Naive thymus-derived CD4-positive, alpha-beta T cell (primary cell): ENCODE data around the gene PFDN1. TPM values are rescaled to one million over a fixed set of nuclear protein-coding genes. Genes with fewer than 3 reads are reported as not detected.
A peak's percentile ranks its signal among the peaks of the same experiment; 100 is the strongest.

ENCODE experiments used
- ATAC-seq: fragments of 150-1000 bp; cut with Tn5 transposase; 2 replicates; pipeline ENCODE4 v1.10.0; 2021; ENCODE audit warnings: mild to moderate bottlenecking, moderate library complexity
- CTCF ChIA-PET: fragments of 350-600 bp; sonication (Branson Sonifier 250); formaldehyde crosslinking; loops from one replicate; lab custom pipeline; 2021; ENCODE audit warnings: antibody characterized with exemption; lab: Charles Lee
- POLR2A ChIA-PET: fragments of 350-600 bp; sonication (Branson Sonifier 250); formaldehyde crosslinking; loops from one replicate; lab custom pipeline; 2021; ENCODE audit warnings: antibody characterized with exemption, inconsistent platforms; lab: Charles Lee
- DNase-seq, 9 donors: peaks; one replicate each; pipeline versions ENCODE4 v3.0.0 to v3.0.0-alpha.2; 2020 to 2022; ENCODE audit warnings: mixed read lengths in 1 of 9
- H3K27ac ChIP-seq: one replicate; pipeline ENCODE4 v1.7.0; 2013; ENCODE audit warnings: mild to moderate bottlenecking, low read depth, low read length, moderate library complexity
- H3K27me3 ChIP-seq, 2 donors: one replicate each; pipeline ENCODE4 v1.7.0; 2013; ENCODE audit warnings: low read length in 2 of 2, mild to moderate bottlenecking in 2 of 2, moderate library complexity in 2 of 2; ENCODE audit not compliant: control insufficient read depth in 2 of 2, insufficient read depth in 2 of 2
- H3K36me3 ChIP-seq, 3 experiments: 1 replicate in 2 of 3; 2 replicates in 1 of 3; pipeline ENCODE4 v1.7.0; 2013; ENCODE audit warnings: low read length in 3 of 3, mild to moderate bottlenecking in 3 of 3, moderate library complexity in 1 of 3; ENCODE audit not compliant: insufficient read depth in 3 of 3, control insufficient read depth in 2 of 3
- H3K4me1 ChIP-seq, 2 donors: one replicate each; pipeline ENCODE4 v1.7.0; 2013; ENCODE audit warnings: low read length in 2 of 2, mild to moderate bottlenecking in 2 of 2, moderate library complexity in 1 of 2; ENCODE audit not compliant: control insufficient read depth in 2 of 2, insufficient read depth in 2 of 2
- H3K4me3 ChIP-seq: 2 replicates; pipeline ENCODE4 v1.7.0; 2013; ENCODE audit warnings: mild to moderate bottlenecking, low read length
- H3K9me3 ChIP-seq, 3 experiments: 1 replicate in 2 of 3; 2 replicates in 1 of 3; pipeline ENCODE4 v1.7.0; 2013; ENCODE audit warnings: low read length in 3 of 3; ENCODE audit not compliant: control insufficient read depth in 2 of 3
- H3K27ac Mint-ChIP-seq, 9 donors: one replicate each; pipeline ENCODE4 v1.8.0; 2020 to 2022; ENCODE audit warnings: mixed read lengths in 9 of 9, mild to moderate bottlenecking in 8 of 9, moderate library complexity in 5 of 9, inconsistent platforms in 2 of 9
- H3K27me3 Mint-ChIP-seq, 5 donors: one replicate each; pipeline ENCODE4 v1.8.0; 2021 to 2022; ENCODE audit warnings: mixed read lengths in 5 of 5, mild to moderate bottlenecking in 1 of 5
- H3K36me3 Mint-ChIP-seq, 5 donors: one replicate each; pipeline ENCODE4 v1.8.0; 2020 to 2022; ENCODE audit warnings: mixed read lengths in 5 of 5, mild to moderate bottlenecking in 3 of 5, inconsistent platforms in 1 of 5
- H3K4me1 Mint-ChIP-seq, 7 donors: one replicate each; pipeline ENCODE4 v1.8.0; 2020 to 2022; ENCODE audit warnings: mixed read lengths in 7 of 7, mild to moderate bottlenecking in 3 of 7, inconsistent platforms in 1 of 7
- H3K4me3 Mint-ChIP-seq, 10 donors: one replicate each; pipeline ENCODE4 v1.8.0; 2020 to 2022; ENCODE audit warnings: mild to moderate bottlenecking in 10 of 10, mixed read lengths in 10 of 10, moderate library complexity in 6 of 10, inconsistent platforms in 2 of 10
- H3K9me3 Mint-ChIP-seq, 11 donors: one replicate each; pipeline ENCODE4 v1.8.0; 2020 to 2022; ENCODE audit warnings: mixed read lengths in 11 of 11, mild to moderate bottlenecking in 4 of 11, inconsistent platforms in 1 of 11, moderate library complexity in 1 of 11
- intact Hi-C, 2 donors: fragments of 100-400 bp; cut with micrococcal nuclease; formaldehyde crosslinking; loops; one replicate each; pipeline ENCODE4 v1.15.1; 2023
- polyA plus RNA-seq, 2 donors: library from polyadenylated mRNA; unstranded; fragments of 300-500 nt; fragmentation: Illumina TruSeq; gene quantifications; one replicate each; pipeline ENCODE4 v1.2.3, GENCODE V29; 2021
- total RNA-seq, 6 experiments: library from RNA in 5 of 6; stranded (reverse) in 5 of 6; gene quantifications; 1 replicate in 5 of 6; 2 replicates in 1 of 6; pipeline ENCODE4 v1.2.3 and lab custom pipeline; 2021 to 2026

PFDN1 gene
- total and polyA plus RNA-seq, 7 experiments from 2014 or later = 24.8 to 139 (median 37.2) TPM

DNA sequence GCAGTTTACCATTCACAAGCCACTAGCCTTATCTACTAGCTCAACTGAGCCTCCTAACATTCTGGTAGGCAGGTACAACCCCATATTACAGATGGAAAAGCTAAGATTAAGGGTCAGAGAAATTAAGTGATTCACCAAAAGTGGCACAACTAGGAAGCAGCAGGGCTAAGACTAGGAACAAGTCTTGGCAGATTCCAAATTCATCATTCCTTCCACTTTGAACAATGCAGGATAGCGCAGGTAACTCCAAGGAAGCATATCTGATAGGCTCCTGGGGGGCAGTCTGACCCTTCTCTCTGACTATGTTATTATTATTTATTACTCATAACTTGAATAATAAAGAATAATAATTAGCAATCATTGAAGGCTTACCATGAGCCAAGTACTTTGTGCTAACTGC is 35.0 kb upstream of the PFDN1 start:
- CTCF ChIA-PET = interaction anchor here (1.0 to 1.2 kb wide), 2 partner anchors 14 to 71 kb away, joined by 3 to 4 read pairs; no protein-coding TSS in a partner anchor
- Mint-ChIP-seq H3K36me3 (peaks cover 0 to 47% (median 4%) of the 10 kb centered on the region in 5 donors), H3K27me3 (no peaks in the 10 kb centered on the region), H3K4me3 (no peak overlapping the region), H3K4me1 (peaks cover 12 to 55% (median 26%) of the 10 kb centered on the region in 7 donors), H3K27ac (no peak overlapping the region), H3K9me3 (no peaks in the 10 kb centered on the region)
- Histone ChIP-seq H3K27ac (no peak overlapping the region), H3K9me3 (no peaks in the 10 kb centered on the region), H3K4me1 (peaks cover 10 to 13% of the 10 kb centered on the region in 2 donors), H3K27me3 (no peaks in the 10 kb centered on the region), H3K36me3 (peaks cover 0 to 4% (median 0%) of the 10 kb centered on the region in 3 experiments), H3K4me3 (no peak overlapping the region)
- POLR2A ChIA-PET = interaction anchor here (1.9 kb wide), 1 partner anchor 8 kb away, joined by 9 read pairs; the partner anchor contains the start of gene HBEGF
- ATAC-seq = no peak
- intact Hi-C loops = no loop called here
- no peak for DNase-seq

DNA sequence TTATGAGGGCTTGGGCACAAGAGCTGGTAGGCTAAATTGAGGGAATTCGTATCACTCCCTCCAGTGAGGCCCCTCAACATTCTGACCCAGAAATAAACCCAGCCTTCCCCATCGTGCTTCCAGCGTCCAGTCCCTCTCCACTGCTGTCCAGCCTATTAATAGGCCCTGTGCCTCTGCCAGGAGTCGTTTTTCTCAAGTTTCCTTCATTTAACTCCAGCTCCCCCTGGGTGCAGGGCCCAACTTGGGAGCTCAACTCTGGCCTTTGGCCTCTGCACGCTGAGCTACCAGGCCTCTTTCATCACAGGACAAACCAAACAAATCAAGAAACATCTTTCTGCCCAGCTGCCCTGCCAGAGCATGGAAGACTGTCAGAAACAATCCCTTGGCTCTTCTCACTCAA is 33.5 kb upstream of the PFDN1 start:
- intact Hi-C loops = no loop called here
- H3K9me3 Mint-ChIP-seq = no peaks in the 10 kb centered on the region
- Histone ChIP-seq H3K9me3 (no peaks in the 10 kb centered on the region), H3K4me1 (no peaks in the 10 kb centered on the region), H3K4me3 (no peak overlapping the region), H3K27ac (no peak overlapping the region), H3K27me3 (no peaks in the 10 kb centered on the region), H3K36me3 (peaks cover 0 to 4% (median 0%) of the 10 kb centered on the region in 3 experiments)
- H3K4me3 Mint-ChIP-seq = no peak overlapping the region
- H3K4me1 Mint-ChIP-seq = peaks cover 0 to 42% (median 11%) of the 10 kb centered on the region in 7 donors
- no peak for ATAC-seq
- H3K27me3 Mint-ChIP-seq = no peaks in the 10 kb centered on the region
- CTCF ChIA-PET = interaction anchor here (0.6 to 1.0 kb wide), 2 partner anchors 13 to 22 kb away, joined by 3 read pairs; no protein-coding TSS in a partner anchor
- peak overlapping the region in 3 of 9 donors; percentile 1 to 51 (median 41) for H3K27ac Mint-ChIP-seq
- DNase-seq = no peak
- H3K36me3 Mint-ChIP-seq = peaks cover 0 to 41% (median 4%) of the 10 kb centered on the region in 5 donors
- POLR2A ChIA-PET = interaction anchor here (1.9 kb wide), 1 partner anchor 10 kb away, joined by 9 read pairs; the partner anchor contains the start of gene HBEGF

- no peaks in the 10 kb centered on the region for H3K9me3 ChIP-seq
- peaks cover 0 to 27% (median 4%) of the 10 kb centered on the region in 5 donors for H3K36me3 Mint-ChIP-seq
- no peaks in the 10 kb centered on the region for H3K4me1 ChIP-seq
- no peaks in the 10 kb centered on the region for H3K27me3 Mint-ChIP-seq
- ChIA-PET CTCF (no interaction called here), POLR2A (no interaction called here)
- H3K9me3 Mint-ChIP-seq = no peaks in the 10 kb centered on the region
- DNase-seq = no peak
- intact Hi-C loops = no loop called here
- H3K4me3 Mint-ChIP-seq = no peak overlapping the region
- no peak overlapping the region for H3K4me3 ChIP-seq
- peaks cover 0 to 12% (median 0%) of the 10 kb centered on the region in 7 donors for H3K4me1 Mint-ChIP-seq
- no peak overlapping the region for H3K27ac Mint-ChIP-seq
- no peaks in the 10 kb centered on the region for H3K27me3 ChIP-seq
- H3K27ac ChIP-seq = no peak overlapping the region
- H3K36me3 ChIP-seq = peaks cover 0 to 4% (median 0%) of the 10 kb centered on the region in 3 experiments
- no peak for ATAC-seq
Measured at GRCh38 chr5:140331638-140332037, 28.7 kb upstream of the PFDN1 start.

- ATAC-seq = no peak
- POLR2A ChIA-PET = interaction anchor here (0.8 kb wide), 1 partner anchor 221 kb away, joined by 4 read pairs; no protein-coding TSS in a partner anchor
- Mint-ChIP-seq H3K4me1 (peaks cover 0 to under 1% (median 0%) of the 10 kb centered on the region in 7 donors), H3K36me3 (peaks cover 0 to 18% (median 4%) of the 10 kb centered on the region in 5 donors), H3K27ac (no peak overlapping the region), H3K4me3 (no peak overlapping the region), H3K27me3 (no peaks in the 10 kb centered on the region), H3K9me3 (no peaks in the 10 kb centered on the region)
- Histone ChIP-seq H3K9me3 (no peaks in the 10 kb centered on the region), H3K27ac (no peak overlapping the region), H3K4me1 (no peaks in the 10 kb centered on the region), H3K4me3 (no peak overlapping the region), H3K36me3 (peaks cover 0 to 4% (median 0%) of the 10 kb centered on the region in 3 experiments), H3K27me3 (no peaks in the 10 kb centered on the region)
- CTCF ChIA-PET = no interaction called here
- DNase-seq = no peak
- intact Hi-C loops = no loop called here
Measured at GRCh38 chr5:140329739-140330481, 27.0 kb upstream of the PFDN1 start.

DNA sequence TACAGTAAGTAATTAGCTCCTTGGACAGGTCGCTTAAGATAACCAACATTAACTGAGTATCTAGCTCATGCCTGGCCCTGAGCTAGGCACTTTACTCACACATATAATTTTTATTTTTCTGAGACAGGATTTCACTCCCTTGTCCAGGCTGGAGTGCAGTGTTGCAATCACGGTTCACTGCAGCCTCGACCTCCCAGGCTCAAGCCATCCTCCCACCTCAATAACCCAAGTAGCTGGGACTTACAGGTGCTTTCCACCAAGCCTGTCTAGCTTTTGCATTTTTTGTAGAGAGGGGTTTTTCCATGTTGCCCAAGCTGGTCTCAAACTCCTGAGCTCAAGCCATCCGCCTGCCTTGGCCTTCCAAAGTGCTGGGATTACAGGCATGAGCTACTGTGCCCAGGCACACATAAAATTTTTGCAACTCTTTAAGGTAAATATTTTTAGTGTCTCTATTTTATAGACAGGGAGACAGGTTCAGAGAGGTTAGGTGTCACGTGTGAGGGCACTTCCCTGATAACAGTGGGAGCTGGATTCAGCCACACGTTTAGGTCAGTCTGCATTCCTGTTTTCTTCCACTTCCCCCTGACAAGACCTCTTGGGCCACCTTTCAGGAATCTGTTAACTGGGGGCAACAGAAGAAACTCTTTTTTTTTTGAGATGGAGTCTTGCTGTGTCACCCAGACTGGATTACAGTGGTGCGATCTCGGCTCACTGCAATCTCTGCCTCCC is 25.3 kb upstream of the PFDN1 start:
- H3K27ac Mint-ChIP-seq = no peak overlapping the region
- no peak overlapping the region for H3K27ac ChIP-seq

DNA sequence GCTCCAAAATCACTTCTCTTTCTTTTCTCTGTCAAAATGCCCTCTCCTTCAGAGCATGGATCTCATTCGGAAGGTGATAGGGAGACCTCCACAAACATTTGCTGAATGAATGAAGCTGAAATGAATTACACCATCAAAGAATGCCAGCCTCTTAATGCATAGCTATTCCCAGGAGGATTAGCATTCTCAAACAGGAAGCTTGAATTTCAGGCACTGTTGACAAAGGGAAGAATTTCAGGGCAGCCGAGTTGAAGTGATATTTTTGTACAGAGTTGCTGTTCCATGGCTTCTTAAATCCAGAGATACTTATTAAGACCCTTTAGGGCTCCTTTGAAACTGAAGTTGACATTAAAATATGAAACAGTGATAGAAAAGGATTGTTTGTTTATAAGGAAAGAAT is 24.7 kb upstream of the PFDN1 start:
- H3K36me3 ChIP-seq = no peaks in the 10 kb centered on the region
- H3K9me3 ChIP-seq = no peaks in the 10 kb centered on the region
- Mint-ChIP-seq H3K27ac (no peak overlapping the region), H3K27me3 (no peaks in the 10 kb centered on the region), H3K4me3 (no peak overlapping the region), H3K4me1 (peaks cover 0 to 4% (median 0%) of the 10 kb centered on the region in 7 donors), H3K9me3 (peaks cover 0 to 2% (median 0%) of the 10 kb centered on the region in 11 donors), H3K36me3 (peaks cover 0 to 5% (median 0%) of the 10 kb centered on the region in 5 donors)
- no peak overlapping the region for H3K4me3 ChIP-seq
- no peak for ATAC-seq
- H3K27ac ChIP-seq = no peak overlapping the region
- H3K4me1 ChIP-seq = no peaks in the 10 kb centered on the region
- intact Hi-C loops = no loop called here
- ChIA-PET CTCF (no interaction called here), POLR2A (interaction anchor here (0.6 kb wide), 1 partner anchor 227 kb away, joined by 4 read pairs; no protein-coding TSS in a partner anchor)
- H3K27me3 ChIP-seq = no peaks in the 10 kb centered on the region
- DNase-seq = no peak

More for the DNA sequence above, 25.3 kb upstream of the PFDN1 start:
- ATAC-seq (no peak), DNase-seq (no peak)
- Histone ChIP-seq H3K4me1 (no peaks in the 10 kb centered on the region), H3K9me3 (no peaks in the 10 kb centered on the region), H3K36me3 (no peaks in the 10 kb centered on the region), H3K4me3 (no peak overlapping the region), H3K27me3 (no peaks in the 10 kb centered on the region)
- ChIA-PET POLR2A (interaction anchor here (0.6 to 0.8 kb wide), 2 partner anchors 56 to 226 kb away, joined by 4 read pairs; no protein-coding TSS in a partner anchor), CTCF (interaction anchor here (0.7 to 1.0 kb wide), 2 partner anchors 23 to 390 kb away, joined by 3 to 5 read pairs; no protein-coding TSS in a partner anchor)
- peaks cover 0 to 10% (median 0%) of the 10 kb centered on the region in 5 donors for H3K36me3 Mint-ChIP-seq
- no peaks in the 10 kb centered on the region for H3K27me3 Mint-ChIP-seq
- H3K4me3 Mint-ChIP-seq = no peak overlapping the region
- peaks cover 0 to 2% (median 0%) of the 10 kb centered on the region in 11 donors for H3K9me3 Mint-ChIP-seq
- intact Hi-C loops = no loop called here
- peaks cover 0 to 4% (median 0%) of the 10 kb centered on the region in 7 donors for H3K4me1 Mint-ChIP-seq
